ENCODE measurements around the gene SLC30A1. TPM values are rescaled to one million over a fixed set of nuclear protein-coding genes. Genes with fewer than 3 reads are reported as not detected.

The SLC30A1 gene
- total RNA-seq, 6 experiments from 2014 or later = 23.6 to 27.5 (median 25.7) TPM

DNA sequence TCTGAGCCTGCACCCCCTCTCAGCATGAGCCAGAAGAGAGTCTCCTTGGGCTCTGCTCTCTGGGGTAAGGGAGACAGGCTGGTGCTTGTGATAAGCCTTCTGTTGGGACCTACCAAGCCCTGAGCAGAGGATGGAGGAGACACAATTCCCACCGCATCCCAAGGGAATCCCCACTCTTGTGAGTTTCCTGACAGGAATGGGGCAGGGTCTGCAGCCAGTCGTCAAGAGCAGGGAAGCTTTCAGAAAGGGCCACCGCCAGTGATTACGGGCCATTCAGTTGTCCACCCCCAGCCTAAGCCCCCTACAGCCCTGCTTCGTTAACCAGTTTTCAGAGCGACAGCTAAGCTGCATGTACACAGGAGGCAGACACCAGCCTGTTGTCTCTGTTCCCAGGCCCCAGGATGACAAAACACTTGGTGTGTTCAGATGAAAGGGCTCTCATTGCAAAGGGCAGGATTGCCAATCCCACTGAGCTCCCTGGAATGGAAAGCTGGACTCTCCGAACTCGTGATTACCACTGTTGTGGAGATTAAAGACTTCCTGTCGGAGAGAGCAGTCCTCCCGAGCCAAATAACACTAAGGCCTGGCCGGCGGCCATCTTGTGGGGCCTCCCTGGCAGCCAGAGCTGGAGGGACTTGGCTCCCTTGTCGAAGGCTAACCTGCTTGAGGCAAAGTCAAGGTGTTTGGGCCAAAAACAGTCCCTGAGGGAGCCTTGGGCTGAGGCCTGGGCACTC is 37.4 kb upstream of the SLC30A1 start:
- Mint-ChIP-seq H3K36me3 (ENCODE audit: low read depth) (peaks cover 5% of the 10 kb centered on the region), H3K27ac (no peak overlapping the region), H3K4me1 (ENCODE audit: low read depth) (peaks cover 25% of the 10 kb centered on the region), H3K4me3 (no peak overlapping the region), H3K27me3 (ENCODE audit: insufficient read depth) (no peaks in the 10 kb centered on the region; the same call in 1 of the 2 replicates), H3K9me3 (peaks cover 4% of the 10 kb centered on the region; the same call in 1 of the 2 replicates)
- no peak for DNase-seq
- TF ChIP-seq, protein P1, sequence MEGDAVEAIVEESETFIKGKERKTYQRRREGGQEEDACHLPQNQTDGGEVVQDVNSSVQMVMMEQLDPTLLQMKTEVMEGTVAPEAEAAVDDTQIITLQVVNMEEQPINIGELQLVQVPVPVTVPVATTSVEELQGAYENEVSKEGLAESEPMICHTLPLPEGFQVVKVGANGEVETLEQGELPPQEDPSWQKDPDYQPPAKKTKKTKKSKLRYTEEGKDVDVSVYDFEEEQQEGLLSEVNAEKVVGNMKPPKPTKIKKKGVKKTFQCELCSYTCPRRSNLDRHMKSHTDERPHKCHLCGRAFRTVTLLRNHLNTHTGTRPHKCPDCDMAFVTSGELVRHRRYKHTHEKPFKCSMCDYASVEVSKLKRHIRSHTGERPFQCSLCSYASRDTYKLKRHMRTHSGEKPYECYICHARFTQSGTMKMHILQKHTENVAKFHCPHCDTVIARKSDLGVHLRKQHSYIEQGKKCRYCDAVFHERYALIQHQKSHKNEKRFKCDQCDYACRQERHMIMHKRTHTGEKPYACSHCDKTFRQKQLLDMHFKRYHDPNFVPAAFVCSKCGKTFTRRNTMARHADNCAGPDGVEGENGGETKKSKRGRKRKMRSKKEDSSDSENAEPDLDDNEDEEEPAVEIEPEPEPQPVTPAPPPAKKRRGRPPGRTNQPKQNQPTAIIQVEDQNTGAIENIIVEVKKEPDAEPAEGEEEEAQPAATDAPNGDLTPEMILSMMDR (IDR thresholded peaks at IDR 0.05) = no peak

DNA sequence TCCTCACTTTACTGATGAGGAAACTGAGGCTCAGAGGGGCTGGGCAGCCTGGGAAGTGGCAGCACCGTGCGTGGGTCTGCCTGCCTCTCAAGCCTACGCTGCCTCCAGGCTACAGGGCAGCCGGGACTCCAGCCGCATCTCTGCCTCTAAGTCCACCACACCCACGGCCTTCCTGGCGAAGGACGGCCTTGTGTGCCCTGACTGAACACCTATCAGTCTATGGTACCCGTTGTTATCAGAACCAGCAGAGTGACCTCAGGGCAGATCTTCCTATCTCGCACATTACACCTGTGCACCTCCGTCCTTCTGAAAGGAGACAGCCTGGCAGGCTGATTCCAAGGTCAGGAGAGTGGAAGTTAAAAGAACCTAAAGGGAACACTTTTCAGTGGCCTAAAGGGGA is 35.7 kb upstream of the SLC30A1 start:
- peaks cover 4% of the 10 kb centered on the region; the same call in 1 of the 2 replicates for H3K9me3 Mint-ChIP-seq

DNA sequence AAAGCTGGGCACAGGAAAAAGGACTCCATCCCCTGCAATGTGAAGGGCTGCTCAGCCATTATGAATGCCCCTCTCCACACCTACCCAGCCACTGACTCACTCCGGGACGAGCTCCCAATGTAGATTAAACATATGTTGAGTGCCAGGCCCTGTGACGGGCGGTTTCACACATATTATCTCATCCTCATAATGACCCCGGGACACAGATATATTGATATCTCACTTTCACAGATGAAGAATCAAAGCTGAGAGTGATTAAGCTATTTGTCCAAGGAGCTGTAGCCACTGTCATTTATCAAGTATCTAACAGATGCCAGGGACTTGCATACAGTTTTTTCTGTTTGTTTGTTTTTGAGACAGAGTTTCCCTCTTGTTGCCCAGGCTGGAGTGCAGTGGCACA is 35.0 kb upstream of the SLC30A1 start:
- no peaks in the 10 kb centered on the region for H3K27me3 Mint-ChIP-seq (ENCODE audit: insufficient read depth)
- peak overlapping the region; percentile 100 for H3K27ac Mint-ChIP-seq
- H3K36me3 Mint-ChIP-seq (ENCODE audit: low read depth) = peaks cover 5% of the 10 kb centered on the region
- no peak for DNase-seq
- no peak overlapping the region for H3K4me3 Mint-ChIP-seq
- peaks cover 4% of the 10 kb centered on the region; the same call in 1 of the 2 replicates for H3K9me3 Mint-ChIP-seq
- TF ChIP-seq, protein P1 (IDR thresholded peaks at IDR 0.05) = no peak
- peaks cover 43% of the 10 kb centered on the region for H3K4me1 Mint-ChIP-seq (ENCODE audit: low read depth)

More for the DNA sequence above, 35.7 kb upstream of the SLC30A1 start:
- Mint-ChIP-seq H3K36me3 (ENCODE audit: low read depth) (peaks cover 5% of the 10 kb centered on the region), H3K27me3 (ENCODE audit: insufficient read depth) (no peaks in the 10 kb centered on the region; the same call in 1 of the 2 replicates), H3K4me3 (no peak overlapping the region), H3K4me1 (ENCODE audit: low read depth) (peaks cover 37% of the 10 kb centered on the region), H3K27ac (no peak overlapping the region)
- no peak for DNase-seq
- TF ChIP-seq, protein P1 (IDR thresholded peaks at IDR 0.05) = no peak

DNA sequence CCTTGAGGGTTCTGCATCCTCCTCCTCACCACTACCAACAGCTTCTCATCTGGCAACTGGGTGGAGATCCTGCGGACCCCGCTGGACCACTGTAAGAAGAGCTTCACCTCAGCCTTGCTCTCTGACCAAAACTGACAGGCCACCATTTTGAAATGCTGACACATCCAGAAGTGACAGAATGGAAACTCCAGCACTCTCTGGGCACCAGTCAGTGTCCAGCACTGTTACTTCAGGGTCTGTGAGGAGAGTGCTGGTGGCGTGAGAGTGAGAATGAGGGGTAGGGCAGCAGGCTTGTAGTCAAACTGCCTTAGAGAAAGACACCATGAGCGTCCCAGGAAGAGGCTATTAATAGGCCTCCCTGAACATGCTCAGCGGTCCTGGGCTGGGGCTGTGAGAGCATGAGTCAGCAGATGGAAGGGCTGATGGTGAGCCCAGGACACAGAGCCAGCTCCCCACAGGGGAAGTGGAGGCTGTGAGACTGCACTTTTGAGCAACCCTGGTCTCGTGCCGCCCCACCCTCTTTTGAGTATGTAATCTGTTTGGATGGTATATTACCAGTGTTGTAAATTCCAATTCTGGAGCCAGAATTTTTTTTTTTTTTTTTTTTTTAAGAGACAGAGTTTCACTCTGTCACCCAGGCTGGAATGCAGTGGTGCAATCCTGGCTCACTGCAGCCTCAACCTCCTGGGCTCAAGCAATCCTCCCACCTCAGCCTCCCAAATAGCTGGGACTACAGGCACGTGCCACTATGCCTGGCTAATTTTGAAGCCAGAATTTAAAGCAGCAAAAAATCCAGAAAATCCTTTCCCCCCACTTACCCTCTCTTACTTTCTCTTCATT is 34.4 kb upstream of the SLC30A1 start:
- Mint-ChIP-seq H3K4me1 (ENCODE audit: low read depth) (peaks cover 44% of the 10 kb centered on the region), H3K27me3 (ENCODE audit: insufficient read depth) (no peaks in the 10 kb centered on the region), H3K36me3 (ENCODE audit: low read depth) (peaks cover 5% of the 10 kb centered on the region), H3K9me3 (peaks cover 4% of the 10 kb centered on the region; the same call in 1 of the 2 replicates), H3K27ac (peak overlapping the region; percentile 100), H3K4me3 (peak overlapping the region; percentile 42)
- TF ChIP-seq, protein P1 (IDR thresholded peaks at IDR 0.05) = no peak
- DNase-seq = peak; percentile 98

DNA sequence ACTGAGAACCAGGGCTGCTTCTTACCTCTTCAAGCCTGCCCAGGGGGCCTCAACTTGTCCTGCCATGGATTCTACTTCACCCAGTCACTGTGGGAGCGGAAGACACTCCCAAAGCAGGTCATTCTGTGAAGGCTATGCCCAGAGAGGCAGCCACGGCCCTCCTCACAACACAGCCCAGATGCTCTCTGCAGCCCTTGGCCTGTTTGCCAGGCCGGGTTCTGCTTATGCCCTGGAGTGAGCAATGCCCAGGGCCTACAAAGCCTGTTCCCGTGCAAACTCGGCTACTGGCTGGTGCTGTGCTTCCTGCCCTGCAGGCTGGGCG is 33.8 kb upstream of the SLC30A1 start:
- Mint-ChIP-seq H3K27me3 (ENCODE audit: insufficient read depth) (no peaks in the 10 kb centered on the region; the same call in 1 of the 2 replicates), H3K4me1 (ENCODE audit: low read depth) (peaks cover 44% of the 10 kb centered on the region), H3K9me3 (peaks cover 4% of the 10 kb centered on the region; the same call in 1 of the 2 replicates), H3K27ac (peak overlapping the region; percentile 100), H3K4me3 (no peak overlapping the region), H3K36me3 (ENCODE audit: low read depth) (peaks cover 5% of the 10 kb centered on the region)
- DNase-seq = no peak
- TF ChIP-seq, protein P1 (IDR thresholded peaks at IDR 0.05) = no peak
